ENCODE measurements around the gene NPPC. TPM values are rescaled to one million over a fixed set of nuclear protein-coding genes. Genes with fewer than 3 reads are reported as not detected.

NPPC gene
- total RNA-seq, 2 experiments from 2014 or later, result 0.22 TPM; not detected in 1

DNA sequence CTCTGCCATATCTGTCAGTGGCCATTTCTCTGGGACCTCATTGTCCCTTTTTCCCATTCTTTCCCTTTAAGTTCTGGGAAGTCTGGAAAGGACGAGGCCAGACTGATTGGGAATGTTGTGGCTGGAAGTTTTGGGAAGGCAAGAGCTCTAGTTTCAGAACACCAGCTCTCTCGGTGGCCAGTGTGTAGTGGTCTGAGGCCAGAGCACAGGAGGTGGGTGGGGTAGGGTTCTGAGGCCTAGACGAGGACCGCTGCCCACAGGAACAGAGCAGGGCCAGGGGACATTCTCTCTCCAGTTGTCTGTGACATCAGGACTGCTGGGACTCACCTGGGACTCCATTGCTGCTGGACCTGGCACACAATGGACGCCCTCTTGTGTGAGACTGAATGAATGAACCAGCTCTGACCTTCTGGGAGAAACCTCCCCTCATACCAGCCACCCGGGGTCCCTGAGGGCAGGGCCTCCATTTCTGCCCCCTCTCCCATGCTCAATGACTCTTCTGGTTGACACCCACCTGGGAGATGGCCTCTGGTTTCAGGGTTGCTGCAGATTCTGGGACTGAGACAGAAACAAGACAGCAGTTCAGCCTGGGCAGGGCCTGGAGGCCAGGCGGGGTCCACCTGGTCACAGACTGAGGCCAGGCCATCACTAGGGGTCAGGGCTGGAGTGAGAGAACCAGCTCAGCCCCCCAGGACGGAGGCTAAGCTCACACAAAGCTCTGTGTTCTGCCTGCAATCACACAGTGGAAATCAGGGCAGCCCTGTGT lies 8.4 kb upstream of the NPPC start:
- no peak for DNase-seq
- Mint-ChIP-seq H3K4me1 (ENCODE audit: low read depth) (no peaks in the 10 kb centered on the region), H3K4me3 (no peak overlapping the region), H3K27me3 (peaks cover 2% of the 10 kb centered on the region), H3K36me3 (no peaks in the 10 kb centered on the region), H3K9me3 (no peaks in the 10 kb centered on the region), H3K27ac (no peak overlapping the region)
- ChIA-PET POLR2A (interaction anchor here (0.6 kb wide), 1 partner anchor 130 kb away, joined by 3 read pairs; no protein-coding TSS in a partner anchor), CTCF (no interaction called here)
- intact Hi-C loops (cut with micrococcal nuclease), result no loop called here

DNA sequence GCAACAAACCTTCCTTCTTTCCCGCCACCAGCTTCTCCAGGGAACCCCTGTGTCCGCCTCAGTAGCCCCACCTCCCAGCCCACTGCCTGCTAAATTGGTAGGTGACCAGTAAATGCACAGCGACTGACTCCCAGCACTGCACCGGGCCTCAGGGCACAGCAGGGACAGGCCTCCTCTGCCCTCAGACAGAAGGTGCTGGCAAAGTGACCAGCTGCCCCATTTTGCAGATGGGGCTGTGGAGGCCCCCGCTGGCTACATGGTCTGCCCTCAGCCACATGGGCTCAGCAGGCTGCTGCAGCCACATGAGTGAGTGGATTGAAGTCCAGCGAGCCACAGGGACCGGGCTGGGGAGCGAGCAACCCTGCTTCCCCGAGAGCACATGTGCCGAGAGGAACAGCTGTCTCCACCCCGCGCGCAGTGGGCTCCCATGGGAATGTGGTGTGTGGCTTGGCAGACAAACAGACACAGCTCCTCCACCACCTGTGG lies 7.8 kb upstream of the NPPC start:
- CTCF ChIA-PET, result no interaction called here
- H3K4me1 Mint-ChIP-seq (ENCODE audit: low read depth), result no peaks in the 10 kb centered on the region

DNA sequence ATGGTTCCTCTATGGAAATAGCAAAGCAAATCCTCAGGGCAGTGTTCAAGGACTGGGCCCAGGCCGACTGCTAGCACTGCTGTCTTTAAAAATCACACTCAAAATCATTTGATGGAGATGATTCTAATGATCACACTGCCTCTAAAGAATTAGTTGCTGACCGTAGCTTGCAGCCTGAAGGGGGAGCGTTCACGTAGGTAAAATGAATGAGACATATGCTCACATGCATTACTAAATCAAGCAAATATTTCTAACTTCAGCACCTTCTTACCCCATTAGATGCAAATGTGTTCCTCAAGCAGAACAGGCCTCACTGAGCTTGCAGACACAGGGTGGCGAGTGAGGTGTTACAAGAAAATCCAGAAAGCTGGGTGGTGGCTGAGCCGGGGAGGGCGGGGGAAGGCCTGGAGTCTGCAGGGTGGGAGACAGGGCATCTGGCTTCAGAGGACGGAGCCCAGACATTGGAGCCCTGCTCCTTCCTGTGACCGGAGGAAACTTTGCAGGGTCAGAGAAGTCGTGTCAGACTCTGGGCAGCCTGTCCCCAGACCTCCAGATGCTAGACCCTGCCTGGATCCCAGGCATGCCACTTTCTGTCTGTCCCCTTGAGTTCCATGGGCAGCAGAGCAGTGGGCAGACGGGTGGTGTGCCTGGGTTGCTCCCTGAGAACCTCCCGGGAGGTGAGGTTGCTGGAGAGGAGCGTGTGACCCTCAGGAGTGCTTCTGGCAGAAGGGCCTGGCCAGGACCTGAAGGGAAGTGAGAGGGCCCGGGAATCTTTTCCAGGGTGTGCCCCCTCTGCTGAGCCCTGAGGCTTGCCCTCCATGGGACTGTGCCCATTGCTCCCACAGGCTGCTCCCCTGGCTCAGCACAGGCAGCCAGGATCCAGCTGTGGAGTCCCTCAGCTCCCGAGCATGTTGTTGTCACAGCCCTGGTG lies 7.1 kb upstream of the NPPC start:
- Mint-ChIP-seq H3K4me3 (no peak overlapping the region), H3K27ac (no peak overlapping the region), H3K36me3 (no peaks in the 10 kb centered on the region), H3K4me1 (ENCODE audit: low read depth) (no peaks in the 10 kb centered on the region), H3K27me3 (peaks cover 15% of the 10 kb centered on the region), H3K9me3 (no peaks in the 10 kb centered on the region)
- intact Hi-C loops (cut with micrococcal nuclease), result no loop called here
- ChIA-PET CTCF (no interaction called here), POLR2A (interaction anchor here (1.0 kb wide), 1 partner anchor 25 kb away, joined by 3 read pairs; no protein-coding TSS in a partner anchor)
- no peak for DNase-seq

More for the DNA sequence above, 7.8 kb upstream of the NPPC start:
- H3K27me3 Mint-ChIP-seq, result peaks cover 9% of the 10 kb centered on the region
- intact Hi-C loops (cut with micrococcal nuclease), result no loop called here
- POLR2A ChIA-PET, result interaction anchor here (0.6 to 1.0 kb wide), 2 partner anchors 25 to 131 kb away, joined by 3 read pairs; no protein-coding TSS in a partner anchor
- no peaks in the 10 kb centered on the region for H3K36me3 Mint-ChIP-seq
- H3K4me3 Mint-ChIP-seq, result no peak overlapping the region
- no peak overlapping the region for H3K27ac Mint-ChIP-seq
- DNase-seq, result no peak
- no peaks in the 10 kb centered on the region for H3K9me3 Mint-ChIP-seq

DNA sequence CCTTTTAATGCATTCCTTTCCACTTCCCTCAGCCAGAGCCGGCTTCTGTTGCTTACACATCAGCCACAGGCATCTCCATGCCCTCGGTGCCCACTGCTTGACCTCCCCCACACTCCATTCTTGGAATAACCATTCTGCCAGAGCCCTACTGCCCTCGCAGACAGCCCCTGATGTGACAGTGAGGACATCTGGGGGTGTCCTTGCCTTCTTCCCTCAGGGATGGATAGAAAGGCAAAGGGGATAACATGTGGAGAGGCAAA lies 6.4 kb upstream of the NPPC start:
- DNase-seq, result no peak
- POLR2A ChIA-PET, result no interaction called here
- no peaks in the 10 kb centered on the region for H3K4me1 Mint-ChIP-seq (ENCODE audit: low read depth)
- H3K27ac Mint-ChIP-seq, result no peak overlapping the region
- intact Hi-C loops (cut with micrococcal nuclease), result no loop called here
- no peak overlapping the region for H3K4me3 Mint-ChIP-seq
- CTCF ChIA-PET, result no interaction called here
- peaks cover 20% of the 10 kb centered on the region for H3K27me3 Mint-ChIP-seq
- no peaks in the 10 kb centered on the region for H3K36me3 Mint-ChIP-seq
- no peaks in the 10 kb centered on the region for H3K9me3 Mint-ChIP-seq

DNA sequence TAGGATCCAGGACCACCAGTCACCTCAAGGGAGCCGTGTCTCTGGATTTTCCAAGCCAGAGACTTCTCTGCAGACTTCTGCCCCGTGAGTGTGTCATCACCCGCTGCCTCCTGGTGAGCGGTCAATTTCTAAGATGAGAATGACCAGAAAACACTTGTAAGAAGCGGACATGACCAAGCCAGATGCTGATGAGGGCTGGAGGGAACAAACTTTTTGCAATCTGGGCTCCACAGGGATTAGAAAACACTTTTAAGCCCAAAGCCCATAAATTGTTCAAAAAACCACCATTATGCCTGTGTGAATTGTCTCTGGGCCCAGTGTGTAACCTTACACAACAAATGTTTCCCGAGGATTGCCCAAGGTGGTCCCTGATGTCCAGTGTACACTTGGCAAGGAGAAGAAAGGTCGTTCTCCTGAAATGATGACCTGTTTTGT lies 5.3 kb upstream of the NPPC start:
- Mint-ChIP-seq H3K36me3 (no peaks in the 10 kb centered on the region), H3K4me3 (no peak overlapping the region), H3K4me1 (ENCODE audit: low read depth) (peaks cover 9% of the 10 kb centered on the region), H3K9me3 (no peaks in the 10 kb centered on the region), H3K27ac (no peak overlapping the region), H3K27me3 (peaks cover 31% of the 10 kb centered on the region)
- ChIA-PET CTCF (interaction anchor here (1.1 to 8.6 kb wide), 2 partner anchors 9 to 209 kb away, joined by 3 to 127 read pairs; no protein-coding TSS in a partner anchor), POLR2A (no interaction called here)
- no peak for DNase-seq
- intact Hi-C loops (cut with micrococcal nuclease), result no loop called here

DNA sequence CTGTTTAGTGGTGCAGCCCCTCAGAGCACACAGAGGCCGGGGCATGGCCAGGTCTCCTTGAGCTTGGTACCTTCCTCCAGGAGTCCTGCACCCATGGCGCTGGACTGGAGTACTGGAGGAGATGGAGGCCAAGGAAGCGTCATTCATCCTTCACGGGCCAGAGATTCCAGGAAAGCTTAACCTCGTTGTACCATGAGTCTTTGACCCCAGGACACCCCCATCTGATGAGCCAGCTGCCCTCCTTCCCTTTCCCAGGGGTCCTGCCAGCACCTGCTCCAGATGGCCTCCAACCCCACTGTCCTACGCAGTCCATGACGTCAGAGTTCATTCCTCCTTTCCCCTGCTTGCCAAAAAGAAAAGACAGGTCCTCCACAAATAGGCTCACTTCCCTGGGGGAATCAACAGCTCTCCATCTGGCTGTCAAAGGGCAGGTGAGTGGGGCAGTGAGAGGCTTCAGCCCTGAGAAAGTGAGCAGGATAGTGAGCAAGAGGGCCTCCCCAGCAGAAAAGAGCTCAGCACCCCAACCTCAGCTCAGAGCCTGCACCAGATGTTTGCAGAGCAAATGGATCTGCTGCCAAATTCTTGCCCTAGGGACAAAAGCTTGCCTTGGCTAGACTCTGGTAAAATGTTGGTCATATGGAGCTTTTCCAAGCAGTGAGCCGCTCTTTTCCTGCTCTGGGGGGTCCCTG lies 4.5 kb upstream of the NPPC start:
- POLR2A ChIA-PET, result no interaction called here
- intact Hi-C loops (cut with micrococcal nuclease), result no loop called here

DNA sequence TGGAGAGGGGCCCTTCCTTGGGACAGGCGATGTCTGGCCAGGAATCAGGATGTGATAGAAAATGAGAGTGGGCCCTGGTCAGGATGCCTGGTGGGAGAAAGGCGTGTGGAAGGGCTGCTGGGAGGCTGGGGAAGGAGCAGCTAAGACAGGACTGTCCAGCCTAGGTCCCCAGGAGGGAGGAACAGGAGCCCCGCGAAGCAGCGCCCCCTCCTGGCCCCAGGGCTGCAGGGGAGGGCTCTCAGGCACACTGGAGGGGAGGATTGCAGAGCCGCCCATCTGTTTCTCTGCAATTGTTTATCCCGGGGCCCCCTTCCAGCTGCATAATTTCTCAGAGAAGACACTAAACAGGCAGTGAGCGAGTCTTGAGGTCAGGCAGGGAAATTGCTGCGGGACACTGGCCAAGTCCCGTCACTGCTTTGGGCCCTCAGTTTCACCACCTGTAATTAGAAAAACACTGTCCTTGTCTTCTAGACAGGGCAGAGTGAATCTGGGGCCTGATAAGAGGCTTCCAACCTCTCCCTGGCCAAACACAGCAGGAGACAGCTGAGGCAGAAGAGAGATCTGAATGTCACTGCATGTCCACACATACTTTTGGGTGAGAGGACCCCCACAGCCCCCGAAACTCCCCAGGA lies 3.9 kb upstream of the NPPC start:
- Mint-ChIP-seq H3K27ac (no peak overlapping the region), H3K27me3 (peaks cover 32% of the 10 kb centered on the region), H3K4me3 (no peak overlapping the region), H3K36me3 (no peaks in the 10 kb centered on the region), H3K9me3 (no peaks in the 10 kb centered on the region), H3K4me1 (ENCODE audit: low read depth) (peaks cover 10% of the 10 kb centered on the region)
- peak; percentile 49 for DNase-seq
- CTCF ChIA-PET, result interaction anchor here (1.1 to 8.6 kb wide), 5 partner anchors 9 to 397 kb away, joined by 3 to 127 read pairs (median 4); no protein-coding TSS in a partner anchor
- intact Hi-C loops (cut with micrococcal nuclease), result loop anchor here (5.0 kb wide), 1 partner anchor 302 kb away; no protein-coding TSS in a partner anchor
- POLR2A ChIA-PET, result no interaction called here

More for the DNA sequence above, 4.5 kb upstream of the NPPC start:
- H3K36me3 Mint-ChIP-seq, result no peaks in the 10 kb centered on the region
- no peak overlapping the region for H3K4me3 Mint-ChIP-seq
- CTCF ChIA-PET, result interaction anchor here (1.1 to 8.6 kb wide), 5 partner anchors 9 to 397 kb away, joined by 3 to 127 read pairs (median 4); no protein-coding TSS in a partner anchor
- peaks cover 32% of the 10 kb centered on the region for H3K27me3 Mint-ChIP-seq
- H3K4me1 Mint-ChIP-seq (ENCODE audit: low read depth), result peaks cover 10% of the 10 kb centered on the region
- H3K9me3 Mint-ChIP-seq, result no peaks in the 10 kb centered on the region
- no peak for DNase-seq
- no peak overlapping the region for H3K27ac Mint-ChIP-seq

DNA sequence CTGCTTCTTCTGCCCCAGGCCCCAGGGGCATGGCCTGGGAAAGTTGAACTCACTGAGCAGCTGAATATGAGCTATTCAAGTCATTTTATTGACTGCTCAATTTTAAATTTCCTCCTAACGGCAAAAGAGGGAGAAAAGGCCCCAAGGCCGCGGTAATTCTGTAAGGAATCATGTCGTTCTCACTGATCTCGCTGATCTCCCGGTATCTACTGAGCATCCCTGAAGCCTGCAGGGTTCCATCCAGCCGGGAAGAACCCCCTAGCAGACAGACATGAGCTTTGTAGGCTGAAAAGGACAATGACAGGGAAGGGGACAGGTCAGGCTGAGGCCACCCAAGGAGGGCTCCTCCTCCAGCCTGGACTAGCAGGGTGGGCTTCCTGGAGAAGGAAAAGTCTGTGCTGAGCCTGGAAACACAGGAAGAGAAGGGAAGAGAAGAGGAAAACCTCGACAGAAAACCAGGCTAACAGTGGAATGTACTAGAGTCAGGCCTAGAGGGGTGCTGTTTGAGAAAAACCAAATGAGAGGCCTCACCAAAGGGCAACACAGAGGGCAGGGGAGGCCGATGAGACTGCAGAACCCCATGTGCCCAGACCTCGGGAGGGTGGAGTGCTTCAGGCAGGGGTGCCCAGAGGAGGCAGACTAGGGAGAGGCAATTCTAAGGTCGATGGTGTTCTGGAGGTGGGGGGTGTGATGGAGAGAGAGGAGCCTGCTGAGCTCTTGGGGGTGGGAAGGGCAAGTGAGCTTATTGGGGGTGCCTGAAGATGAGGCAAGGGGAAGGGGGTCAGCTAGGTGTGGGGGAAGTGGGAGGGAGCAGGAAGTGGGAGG lies 2.9 kb upstream of the NPPC start:
- Mint-ChIP-seq H3K9me3 (no peaks in the 10 kb centered on the region), H3K27ac (no peak overlapping the region), H3K27me3 (peaks cover 41% of the 10 kb centered on the region), H3K4me1 (ENCODE audit: low read depth) (peaks cover 10% of the 10 kb centered on the region), H3K36me3 (no peaks in the 10 kb centered on the region), H3K4me3 (no peak overlapping the region)
- no peak for DNase-seq
- ChIA-PET CTCF (interaction anchor here (0.6 to 8.6 kb wide), 7 partner anchors 8 to 416 kb away, joined by 3 to 127 read pairs (median 4); no protein-coding TSS in a partner anchor), POLR2A (no interaction called here)
- intact Hi-C loops (cut with micrococcal nuclease), result loop anchor here (5.0 kb wide), 1 partner anchor 303 kb away; no protein-coding TSS in a partner anchor

DNA sequence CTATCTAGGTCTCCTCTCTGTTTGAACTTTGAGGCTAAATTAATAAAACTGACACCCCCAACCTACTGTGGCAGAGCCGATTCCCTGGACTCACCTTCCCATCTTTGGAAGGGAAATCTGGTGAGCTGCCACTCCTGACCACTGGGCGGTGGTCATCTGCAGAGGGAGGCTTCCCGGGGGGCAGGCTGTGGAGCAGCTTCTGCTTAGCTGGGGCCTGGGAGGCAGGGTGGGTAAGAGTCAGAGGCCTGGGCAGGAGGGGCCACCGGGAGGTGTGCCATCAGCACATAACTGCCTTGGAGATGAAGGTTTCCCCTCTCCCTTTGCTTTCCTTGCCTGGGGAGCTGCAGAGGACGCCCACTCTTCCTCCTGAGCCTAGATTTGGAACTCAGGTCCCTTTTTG lies 2.3 kb upstream of the NPPC start:
- Mint-ChIP-seq H3K27ac (no peak overlapping the region), H3K4me1 (ENCODE audit: low read depth) (peaks cover 10% of the 10 kb centered on the region), H3K27me3 (peaks cover 48% of the 10 kb centered on the region), H3K36me3 (no peaks in the 10 kb centered on the region), H3K9me3 (no peaks in the 10 kb centered on the region), H3K4me3 (no peak overlapping the region)
- POLR2A ChIA-PET, result no interaction called here
- no peak for DNase-seq
- intact Hi-C loops (cut with micrococcal nuclease), result loop anchor here (5.0 kb wide), 1 partner anchor 304 kb away; no protein-coding TSS in a partner anchor
- CTCF ChIA-PET, result interaction anchor here (0.8 to 8.6 kb wide), 5 partner anchors 17 to 393 kb away, joined by 3 to 127 read pairs (median 4); no protein-coding TSS in a partner anchor

DNA sequence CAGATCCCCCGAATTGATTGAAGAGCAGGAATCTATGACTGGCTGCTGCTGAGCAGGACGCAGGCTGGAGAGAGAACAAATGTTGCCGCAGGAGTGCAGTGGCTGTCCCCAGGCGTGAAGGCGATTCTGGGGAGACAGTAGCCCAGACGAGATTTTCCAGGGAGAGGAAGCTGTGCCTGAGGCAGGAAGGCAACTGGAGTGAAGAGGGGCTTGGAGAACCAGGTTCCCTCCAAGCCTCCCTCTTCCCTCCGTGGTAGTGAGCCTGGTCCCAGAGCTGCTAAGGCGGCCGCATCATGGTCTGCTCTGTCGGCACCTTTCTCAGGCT lies 1.3 kb upstream of the NPPC start:
- Mint-ChIP-seq H3K9me3 (no peaks in the 10 kb centered on the region), H3K4me3 (no peak overlapping the region), H3K36me3 (no peaks in the 10 kb centered on the region), H3K27ac (no peak overlapping the region), H3K4me1 (ENCODE audit: low read depth) (peaks cover 10% of the 10 kb centered on the region), H3K27me3 (peaks cover 52% of the 10 kb centered on the region)
- CTCF ChIA-PET, result interaction anchor here (0.8 to 8.6 kb wide), 4 partner anchors 18 to 365 kb away, joined by 3 to 127 read pairs (median 4); no protein-coding TSS in a partner anchor
- DNase-seq, result no peak
- intact Hi-C loops (cut with micrococcal nuclease), result loop anchor here (2.0 to 5.0 kb wide), 2 partner anchors 211 to 305 kb away; no protein-coding TSS in a partner anchor
- POLR2A ChIA-PET, result no interaction called here
